ENCODE data around the gene TRIM71.
"Not testable (repeated sequence)": the region's sequence is repeated elsewhere in the genome, so short reads cannot be mapped to it uniquely, and the experiment has no call there.

TRIM71 gene

DNA sequence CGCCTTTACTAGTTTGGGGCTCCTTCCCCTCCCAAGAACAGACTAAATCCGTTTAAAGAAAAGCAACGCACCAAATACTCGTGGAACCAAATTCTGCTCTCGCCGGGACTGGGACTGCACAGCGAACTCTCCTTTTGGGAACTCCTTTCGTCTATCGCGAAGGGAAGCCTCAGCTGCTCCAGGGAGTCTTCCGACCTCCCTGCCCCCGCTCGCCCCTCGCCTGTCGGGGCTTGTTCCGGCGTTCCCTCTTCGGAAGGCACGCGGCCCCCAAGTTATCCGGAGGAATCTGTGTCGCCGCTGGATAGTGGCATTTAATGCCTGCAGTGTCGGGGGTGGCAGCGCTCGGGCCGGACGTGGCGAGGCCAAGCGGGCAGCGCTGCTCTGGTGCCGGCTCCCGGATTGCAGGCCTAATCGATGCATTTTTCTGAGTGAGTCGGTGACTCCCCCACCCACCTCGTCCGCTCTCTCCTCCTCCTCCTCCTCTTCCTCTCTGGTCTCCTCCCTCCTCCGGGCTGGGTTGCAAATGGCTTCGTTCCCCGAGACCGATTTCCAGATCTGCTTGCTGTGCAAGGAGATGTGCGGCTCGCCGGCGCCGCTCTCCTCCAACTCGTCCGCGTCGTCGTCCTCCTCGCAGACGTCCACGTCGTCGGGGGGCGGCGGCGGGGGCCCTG is at the start of gene TRIM71:
TRIM71 (plus strand) TSS at position 440 of the 671 bp plus-strand sequence; CDS start at position 524, 84 bp downstream.
- no peak for DNase-seq (ENCODE audit: low spot score)

DNA sequence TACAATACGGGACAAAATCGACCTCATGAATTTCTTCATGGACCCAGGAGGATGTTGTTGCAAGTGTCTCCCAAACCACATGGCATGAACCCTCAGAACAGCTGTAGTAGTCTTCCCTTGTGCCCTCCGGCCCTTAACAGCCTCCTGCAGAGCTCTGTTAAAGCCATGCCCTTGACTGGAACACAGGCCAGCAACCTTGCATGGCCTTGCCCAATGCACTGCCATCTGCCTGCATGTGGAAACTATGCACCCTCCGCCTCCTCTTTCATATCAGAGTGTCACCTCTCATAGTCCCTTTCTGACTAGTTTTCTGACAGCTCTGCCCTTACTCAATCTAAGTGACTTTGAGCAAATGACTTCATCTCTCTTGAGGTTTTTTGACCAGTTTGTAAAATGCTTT is 39.4 kb upstream of the TRIM71 start:
- DNase-seq (ENCODE audit: low spot score): no peak

DNA sequence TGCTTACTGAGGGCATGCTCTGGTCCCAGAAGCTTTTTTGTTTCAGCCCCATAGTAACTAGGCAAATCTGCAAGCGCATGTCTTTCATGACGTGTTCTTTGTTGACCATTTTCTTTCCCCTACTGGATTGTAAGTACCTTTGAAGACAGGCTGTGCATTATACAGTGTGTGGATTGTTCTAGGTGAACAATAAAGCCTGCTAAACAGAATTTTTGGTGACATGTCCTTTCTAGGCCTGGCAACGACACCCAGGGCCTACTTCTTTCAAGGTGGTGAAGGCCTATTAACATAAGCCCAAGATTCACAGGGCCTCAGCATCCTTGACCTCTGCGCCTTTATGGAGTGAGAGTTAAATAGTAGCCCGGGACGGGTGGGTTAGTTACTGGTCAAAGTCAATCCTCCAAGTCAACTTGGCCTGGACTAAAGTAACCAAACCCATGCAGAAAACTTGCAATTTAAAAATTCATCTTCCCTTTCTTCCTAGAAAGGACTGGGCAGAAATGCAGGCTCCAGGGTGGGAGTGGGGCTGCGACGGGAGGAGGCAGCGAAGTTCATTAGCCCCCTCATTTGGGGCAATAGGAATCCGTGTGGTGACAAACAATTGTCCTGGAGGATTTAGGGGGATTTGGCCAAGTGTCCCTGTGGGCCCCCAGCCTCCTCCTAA is 37.6 kb upstream of the TRIM71 start:
- no peak for DNase-seq (ENCODE audit: low spot score)

DNA sequence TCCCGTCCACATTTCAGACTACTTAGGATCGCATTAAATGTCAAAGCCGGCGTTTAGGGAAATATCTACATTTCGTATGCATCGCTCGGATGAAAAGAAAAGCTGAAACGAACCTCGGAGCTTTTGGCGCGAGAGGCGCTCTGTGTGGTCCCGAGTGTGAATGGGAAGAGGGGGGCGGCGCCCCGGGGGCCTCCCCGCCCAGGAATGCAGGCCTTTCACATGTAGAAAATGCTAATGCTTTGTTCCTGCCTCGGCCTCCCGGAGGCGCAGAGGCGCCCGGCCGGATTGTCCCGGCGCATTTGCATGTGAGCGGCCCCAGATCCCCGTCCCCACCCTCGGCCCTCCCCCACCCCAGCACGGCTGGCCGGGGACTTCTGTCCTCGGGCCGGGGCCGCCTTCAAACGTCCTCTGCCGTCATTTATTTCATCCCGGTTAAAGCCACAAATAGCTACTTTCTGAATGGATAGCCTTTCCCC is 37.0 kb upstream of the TRIM71 start:
- DNase-seq (ENCODE audit: low spot score): no peak

DNA sequence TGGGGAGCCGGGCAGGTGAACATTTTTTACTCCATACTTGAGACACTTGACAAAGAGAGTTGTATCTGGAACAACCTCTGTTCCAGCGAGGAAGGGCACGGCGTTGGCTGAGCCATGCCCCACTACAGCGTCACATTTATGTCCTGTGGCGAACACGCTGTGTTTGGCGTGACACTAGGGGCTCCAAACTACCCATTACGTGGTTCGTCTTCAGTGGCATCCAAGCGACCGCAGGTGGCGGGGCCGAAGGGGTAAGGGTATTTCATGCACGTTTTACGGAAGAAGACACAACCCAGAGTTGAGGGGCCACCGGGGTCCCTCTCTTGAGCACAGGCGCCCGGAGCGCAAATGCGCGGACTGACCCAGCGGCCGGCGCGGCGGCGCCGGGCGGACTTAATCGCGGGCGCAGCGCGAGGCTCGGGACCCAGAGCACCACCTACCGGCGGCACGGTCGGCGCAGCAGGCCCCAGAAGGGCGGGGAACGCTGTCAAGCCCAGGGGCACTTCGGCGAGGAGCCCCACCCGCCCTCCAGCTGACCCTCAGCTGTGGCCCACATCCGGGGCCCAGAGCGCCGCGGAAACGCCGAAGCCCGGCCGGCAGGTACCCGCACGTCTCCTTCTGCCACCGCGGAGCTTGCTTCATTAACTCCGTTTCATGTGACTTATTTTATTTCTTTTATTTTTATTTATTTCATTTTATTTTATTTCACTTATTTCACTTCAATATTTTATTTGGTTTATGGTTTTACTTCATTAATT is 36.4 kb upstream of the TRIM71 start:
- DNase-seq (ENCODE audit: low spot score): peak; percentile 68

DNA sequence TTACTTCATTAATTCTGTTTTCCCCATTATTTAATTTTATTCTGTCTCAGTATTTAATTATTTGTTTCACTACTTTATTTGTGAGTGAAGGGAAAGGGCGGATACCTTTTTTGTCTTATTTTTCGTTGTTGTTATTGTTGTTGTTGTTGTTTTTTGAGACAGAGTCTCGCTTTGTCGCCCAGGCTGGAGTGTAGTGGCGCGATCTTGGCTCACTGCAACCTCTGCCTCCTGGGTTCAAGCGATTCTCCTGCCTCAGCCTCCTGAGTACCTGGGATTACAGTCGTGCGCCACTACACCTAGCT is 35.9 kb upstream of the TRIM71 start:
- not testable (repeated sequence) for DNase-seq (ENCODE audit: low spot score)

DNA sequence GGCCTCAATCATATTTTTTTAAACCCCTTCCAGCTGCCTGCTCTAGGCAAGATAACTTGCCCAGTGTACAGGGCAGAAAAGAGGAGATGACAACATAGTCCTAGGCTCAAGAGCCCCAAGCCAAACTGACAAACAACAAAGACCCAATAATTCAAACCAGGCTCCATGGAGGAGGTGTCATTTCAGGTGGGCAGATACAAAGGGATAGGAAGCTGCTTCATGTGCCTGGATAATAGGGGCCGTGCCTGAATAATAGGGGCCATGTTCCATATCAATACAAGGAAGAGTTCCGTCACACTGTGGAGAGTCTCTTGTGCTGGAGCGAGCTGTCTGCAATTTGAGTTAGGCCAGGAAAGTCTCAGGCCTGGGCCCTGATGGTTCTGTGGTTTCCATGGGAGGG is 35.4 kb upstream of the TRIM71 start:
- no peak for DNase-seq (ENCODE audit: low spot score)

DNA sequence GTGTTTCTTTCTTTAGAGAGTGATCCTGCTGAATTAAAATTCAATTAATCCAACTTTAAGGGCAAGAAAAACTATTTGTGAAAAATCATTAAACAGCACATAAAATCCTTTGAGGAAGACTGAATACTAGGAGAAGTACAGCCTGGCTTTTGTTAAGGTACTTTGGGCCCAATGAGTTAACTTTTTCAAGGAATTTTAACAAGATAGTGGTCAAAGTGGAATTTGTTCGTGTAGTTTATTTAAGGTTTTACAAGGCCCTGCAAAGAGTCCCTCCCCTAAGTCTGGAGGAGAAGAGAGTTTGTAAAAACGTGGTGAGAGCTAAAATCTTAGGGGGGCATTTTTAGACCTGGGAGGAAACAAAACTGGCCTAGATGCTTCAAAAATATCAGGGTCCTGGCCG is 26.0 kb upstream of the TRIM71 start:
- no peak for DNase-seq (ENCODE audit: low spot score)

DNA sequence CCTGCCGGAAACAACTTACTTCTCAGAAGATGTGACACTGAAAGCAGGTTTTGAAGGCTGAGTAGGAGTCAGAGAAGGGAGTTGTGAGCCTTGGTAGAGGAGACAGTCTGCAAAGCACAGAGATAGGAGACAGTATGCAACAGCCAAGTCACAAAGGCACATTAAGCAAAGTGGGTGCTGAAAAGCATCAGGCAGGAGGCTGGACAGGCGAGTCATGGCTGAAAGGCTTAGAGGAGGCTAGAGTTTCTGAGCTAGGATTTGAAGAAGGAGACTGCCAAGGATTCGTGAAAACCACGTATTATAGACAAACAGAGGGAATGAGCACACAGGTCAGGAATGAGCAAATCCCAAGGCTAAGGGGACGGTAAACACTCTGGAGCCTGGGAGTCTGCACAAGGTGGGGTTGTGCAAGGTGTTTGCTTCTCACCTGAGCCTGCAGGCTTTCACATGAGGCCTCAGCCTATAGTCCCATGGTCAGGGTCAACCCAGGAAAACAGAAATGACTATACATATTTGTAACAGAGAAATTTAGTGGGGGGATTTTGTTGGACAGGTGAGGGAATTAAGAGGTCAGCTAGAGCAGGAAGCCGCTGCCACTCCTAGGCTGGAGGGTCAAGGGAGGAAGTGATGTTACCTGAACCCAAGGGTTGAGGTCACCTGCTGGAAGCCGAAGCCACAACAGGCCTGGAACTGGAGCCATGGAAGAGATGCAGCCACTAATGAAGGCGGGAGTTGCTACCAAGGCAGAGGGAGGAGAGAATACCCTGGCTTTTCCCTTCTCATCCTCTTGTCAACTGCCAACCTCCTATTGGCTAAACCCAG is 23.1 kb upstream of the TRIM71 start:
- DNase-seq (ENCODE audit: low spot score): no peak

DNA sequence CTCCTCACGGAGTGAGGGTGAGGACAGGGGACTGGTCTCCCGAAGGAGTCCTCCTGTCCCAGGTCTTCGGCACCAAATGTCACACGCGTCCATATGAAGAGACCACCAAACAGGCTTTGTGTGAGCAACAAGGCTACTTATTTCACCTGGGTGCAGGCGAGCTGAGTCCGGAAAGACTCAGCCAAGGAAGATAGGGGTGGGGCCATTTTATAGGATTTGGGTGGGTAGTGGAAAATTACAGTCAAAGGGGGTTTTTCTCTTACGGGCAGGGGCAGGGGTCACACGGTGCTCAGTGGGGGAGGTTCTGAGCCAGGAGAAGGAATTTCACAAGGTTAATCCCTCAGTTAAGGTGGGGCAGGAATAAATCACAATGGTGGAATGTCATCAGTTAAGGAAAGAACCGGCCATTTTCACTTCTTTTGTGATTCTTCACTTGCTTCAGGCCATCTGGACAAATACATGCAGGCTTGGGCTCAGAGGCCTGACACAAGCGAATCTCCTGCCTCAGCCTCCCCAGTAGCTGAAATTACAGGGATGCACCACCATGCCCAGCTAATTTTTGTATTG is 21.3 kb upstream of the TRIM71 start:
- DNase-seq (ENCODE audit: low spot score): not testable (repeated sequence)

DNA sequence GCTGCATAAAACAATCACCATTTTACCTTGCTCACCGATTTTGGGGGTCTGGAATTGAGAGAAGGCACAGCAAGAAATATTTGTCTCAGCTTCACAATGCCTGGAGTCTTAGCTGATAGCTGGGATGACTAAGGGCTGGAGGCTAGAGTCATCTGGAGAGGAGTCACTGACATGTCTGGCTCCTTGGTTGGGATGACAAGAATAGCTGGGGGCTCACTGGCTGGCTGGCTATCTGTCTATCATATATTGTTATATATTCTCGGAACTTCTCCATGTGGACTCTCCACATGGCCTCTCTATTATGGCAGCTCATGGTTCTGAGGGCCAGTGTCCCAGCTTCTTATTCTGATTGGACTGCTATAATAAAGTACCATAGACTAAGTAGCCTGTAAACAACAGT is 20.0 kb upstream of the TRIM71 start:
- DNase-seq (ENCODE audit: low spot score): no peak

DNA sequence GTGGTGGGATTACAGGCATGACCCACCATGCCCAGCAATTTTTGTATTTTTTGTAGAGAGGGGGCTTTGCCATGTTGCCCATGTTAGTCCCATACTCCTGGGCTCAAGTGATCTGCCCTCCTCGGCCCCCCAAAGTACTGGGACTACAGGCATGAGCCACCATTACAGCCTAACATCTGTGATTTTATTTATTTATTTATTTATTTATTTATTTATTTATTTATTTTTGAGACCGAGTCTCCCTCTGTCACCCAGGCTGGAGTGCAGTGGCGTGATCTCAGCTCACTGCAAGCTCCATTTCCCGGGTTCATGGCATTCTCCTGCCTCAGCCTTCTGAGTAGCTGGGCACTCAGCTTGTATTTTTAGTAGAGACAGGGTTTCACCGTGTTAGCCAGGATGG is 16.4 kb upstream of the TRIM71 start:
- not testable (repeated sequence) for DNase-seq (ENCODE audit: low spot score)

DNA sequence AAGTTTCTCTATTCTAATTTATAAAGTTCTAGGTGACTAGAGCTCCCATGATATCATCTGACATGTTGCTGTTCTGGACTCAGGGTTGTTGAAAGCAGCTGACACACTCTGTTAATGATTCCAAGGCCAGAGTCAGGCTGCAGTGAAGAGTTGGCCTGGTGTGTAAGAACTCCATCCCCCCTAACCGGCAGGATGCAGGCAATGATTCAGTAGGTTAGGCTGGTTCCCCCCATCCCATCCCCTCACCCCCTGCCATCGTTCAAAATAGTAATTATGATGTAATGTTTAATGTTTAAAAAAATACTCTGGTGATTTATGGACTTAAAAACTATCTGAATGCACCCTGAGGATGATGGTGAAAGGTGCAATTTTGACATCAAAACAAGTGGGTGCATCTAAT is 4.6 kb upstream of the TRIM71 start:
- no peak for DNase-seq (ENCODE audit: low spot score)

DNA sequence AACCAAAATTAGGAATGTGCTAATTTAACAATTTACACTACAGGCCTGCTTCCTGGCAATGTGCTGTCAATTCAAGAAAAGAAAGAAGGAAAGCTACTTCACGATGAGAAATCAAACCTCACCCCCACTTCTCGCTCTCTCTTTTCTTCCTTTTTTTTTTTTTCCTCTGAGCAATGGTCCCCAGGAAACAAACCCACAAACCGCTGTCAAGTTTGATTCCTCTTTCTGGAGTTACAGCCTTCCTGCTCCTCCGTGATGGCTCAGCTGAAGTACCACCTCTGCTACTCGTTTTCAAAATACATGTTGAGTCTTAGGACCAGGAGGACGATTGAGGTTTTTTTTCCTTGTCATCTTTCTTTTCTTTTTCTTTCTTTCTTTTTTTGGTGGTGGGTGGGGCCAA is 3.4 kb upstream of the TRIM71 start:
- no peak for DNase-seq (ENCODE audit: low spot score)

DNA sequence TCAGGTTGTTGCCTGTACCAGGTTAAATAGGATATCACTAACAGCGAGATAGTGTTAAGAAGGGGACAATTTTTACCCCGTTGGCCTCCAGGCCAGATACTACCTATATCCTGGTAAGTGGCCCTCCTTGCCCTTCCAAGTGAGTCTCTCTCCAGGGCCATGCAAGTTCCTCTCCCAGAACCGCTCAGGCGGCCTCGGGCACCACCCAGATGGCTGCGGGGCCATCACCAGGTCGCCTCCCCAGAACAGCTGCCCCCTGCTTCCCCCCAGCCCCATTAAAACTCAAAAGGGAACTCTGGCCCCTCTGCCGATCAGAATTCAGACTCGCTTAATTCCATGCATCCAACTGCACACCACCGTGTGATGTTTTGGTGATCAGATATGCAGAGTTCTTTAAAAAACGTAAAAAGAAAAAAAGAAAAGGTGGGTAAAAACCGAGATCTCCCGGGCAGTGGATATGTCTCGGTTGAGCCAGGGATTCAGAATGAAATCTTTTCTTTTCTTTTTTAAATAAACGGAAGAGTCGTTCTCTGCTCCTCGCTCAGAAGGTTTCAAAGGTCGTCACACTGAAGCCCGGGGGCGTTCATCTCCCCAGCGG is 1.9 kb upstream of the TRIM71 start:
- no peak for DNase-seq (ENCODE audit: low spot score)

DNA sequence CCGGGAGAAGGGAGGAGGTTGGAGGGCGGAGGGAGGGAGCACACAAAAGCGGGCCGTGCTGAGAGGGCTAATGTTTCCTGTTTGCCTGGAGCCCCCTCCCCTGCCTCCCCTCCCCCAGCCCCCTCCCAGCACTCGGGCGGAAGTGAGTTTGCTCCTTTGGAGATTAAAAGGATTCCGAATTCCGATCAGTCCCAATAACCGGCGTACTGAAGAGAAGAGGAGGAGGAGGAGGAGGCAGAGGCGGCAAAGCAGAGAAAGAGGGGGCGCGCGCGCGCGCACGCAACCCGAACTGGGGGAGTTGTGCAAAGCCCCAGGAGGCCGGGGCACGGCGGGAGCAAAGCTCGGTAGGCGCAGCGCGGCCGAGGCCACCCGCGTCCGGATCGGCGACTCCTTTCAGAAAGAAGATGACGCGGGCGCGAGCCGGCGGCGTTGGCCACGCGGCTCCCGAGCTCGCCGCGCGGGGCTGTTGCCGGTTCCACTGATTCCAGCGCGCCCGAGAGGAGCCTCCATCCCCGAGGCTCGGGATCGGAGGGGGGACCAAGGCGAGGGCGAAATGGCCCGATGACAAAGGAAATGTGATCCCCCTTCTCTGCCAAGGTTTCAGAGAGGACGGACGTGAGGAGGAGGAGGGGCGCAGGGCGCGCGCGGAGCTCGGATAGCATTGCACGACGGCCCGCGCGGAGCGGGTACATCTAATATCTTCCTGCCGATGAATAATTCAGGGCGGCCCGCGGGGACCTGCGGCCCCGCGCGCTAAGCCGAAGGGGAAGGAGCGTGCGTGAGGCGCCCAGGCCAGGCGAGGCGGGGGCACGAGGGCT is 1.1 kb upstream of the TRIM71 start:
- no peak for DNase-seq (ENCODE audit: low spot score)

DNA sequence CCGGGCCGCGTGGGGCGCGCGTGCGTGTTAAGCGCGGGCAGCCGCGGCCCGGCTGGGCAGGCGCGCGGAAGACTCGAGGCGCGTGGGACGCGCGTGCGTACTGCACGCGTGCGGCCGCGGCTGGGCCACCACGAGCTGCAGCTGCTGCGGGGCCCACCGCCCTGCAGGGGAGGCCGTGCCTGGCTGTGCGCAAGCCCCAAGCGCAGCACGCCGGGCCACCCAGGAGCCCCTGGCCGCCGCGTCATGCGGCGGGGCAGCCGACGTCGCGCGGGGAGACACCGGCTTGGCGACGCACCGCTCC is 590 bp upstream of the TRIM71 start:
- no peak for DNase-seq (ENCODE audit: low spot score)

DNA sequence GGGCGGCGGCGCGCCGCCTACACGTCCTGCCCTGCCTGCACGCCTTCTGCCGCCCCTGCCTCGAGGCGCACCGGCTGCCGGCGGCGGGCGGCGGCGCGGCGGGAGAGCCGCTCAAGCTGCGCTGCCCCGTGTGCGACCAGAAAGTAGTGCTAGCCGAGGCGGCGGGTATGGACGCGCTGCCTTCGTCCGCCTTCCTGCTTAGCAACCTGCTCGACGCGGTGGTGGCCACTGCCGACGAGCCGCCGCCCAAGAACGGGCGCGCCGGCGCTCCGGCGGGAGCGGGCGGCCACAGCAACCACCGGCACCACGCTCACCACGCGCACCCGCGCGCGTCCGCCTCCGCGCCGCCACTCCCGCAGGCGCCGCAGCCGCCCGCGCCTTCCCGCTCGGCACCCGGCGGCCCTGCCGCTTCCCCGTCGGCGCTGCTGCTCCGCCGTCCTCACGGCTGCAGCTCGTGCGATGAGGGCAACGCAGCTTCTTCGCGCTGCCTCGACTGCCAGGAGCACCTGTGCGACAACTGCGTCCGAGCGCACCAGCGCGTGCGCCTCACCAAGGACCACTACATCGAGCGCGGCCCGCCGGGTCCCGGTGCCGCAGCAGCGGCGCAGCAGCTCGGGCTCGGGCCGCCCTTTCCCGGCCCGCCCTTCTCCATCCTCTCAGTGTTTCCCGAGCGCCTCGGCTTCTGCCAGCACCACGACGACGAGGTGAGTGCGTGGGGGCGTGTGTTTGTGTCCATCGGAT is 602 bp downstream of the TRIM71 start:
- DNase-seq (ENCODE audit: low spot score): no peak

DNA sequence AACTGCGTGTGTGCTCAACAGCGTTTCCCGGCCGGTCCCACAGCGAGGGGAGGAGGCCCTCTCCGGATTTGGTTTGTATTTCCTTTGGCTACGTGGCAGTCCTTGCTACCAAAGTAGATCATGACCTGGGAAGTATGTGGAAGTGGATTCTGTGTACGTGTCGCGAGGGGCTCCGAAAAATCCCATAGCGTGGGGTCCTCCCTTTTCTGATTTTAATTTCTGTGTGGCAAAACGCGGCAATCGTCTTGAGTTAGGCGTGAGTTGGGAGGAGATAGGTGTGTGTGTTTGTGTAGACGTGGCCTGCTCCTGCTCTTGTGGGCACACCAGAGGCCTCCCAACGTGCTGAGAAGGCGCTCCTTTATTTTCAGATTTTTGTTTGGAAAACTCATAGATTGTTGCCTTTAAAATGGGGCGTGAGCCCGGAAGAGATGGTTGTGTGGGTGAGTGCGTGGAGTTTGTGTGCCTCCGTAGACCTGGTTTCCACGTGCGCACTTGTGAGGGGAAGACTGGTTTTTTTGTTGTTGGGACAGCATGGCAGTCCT is 1.2 kb downstream of the TRIM71 start:
- DNase-seq (ENCODE audit: low spot score): no peak
